ENCODE results near the gene SOD1.

GRCh38 chr21:31622397-31622796 is 37.1 kb upstream of the SOD1 start:
- no peak for TF ChIP-seq EZH2 (IDR thresholded peaks at IDR 0.05; ENCODE audit: insufficient read depth, low read length)
- TF ChIP-seq, protein P1, sequence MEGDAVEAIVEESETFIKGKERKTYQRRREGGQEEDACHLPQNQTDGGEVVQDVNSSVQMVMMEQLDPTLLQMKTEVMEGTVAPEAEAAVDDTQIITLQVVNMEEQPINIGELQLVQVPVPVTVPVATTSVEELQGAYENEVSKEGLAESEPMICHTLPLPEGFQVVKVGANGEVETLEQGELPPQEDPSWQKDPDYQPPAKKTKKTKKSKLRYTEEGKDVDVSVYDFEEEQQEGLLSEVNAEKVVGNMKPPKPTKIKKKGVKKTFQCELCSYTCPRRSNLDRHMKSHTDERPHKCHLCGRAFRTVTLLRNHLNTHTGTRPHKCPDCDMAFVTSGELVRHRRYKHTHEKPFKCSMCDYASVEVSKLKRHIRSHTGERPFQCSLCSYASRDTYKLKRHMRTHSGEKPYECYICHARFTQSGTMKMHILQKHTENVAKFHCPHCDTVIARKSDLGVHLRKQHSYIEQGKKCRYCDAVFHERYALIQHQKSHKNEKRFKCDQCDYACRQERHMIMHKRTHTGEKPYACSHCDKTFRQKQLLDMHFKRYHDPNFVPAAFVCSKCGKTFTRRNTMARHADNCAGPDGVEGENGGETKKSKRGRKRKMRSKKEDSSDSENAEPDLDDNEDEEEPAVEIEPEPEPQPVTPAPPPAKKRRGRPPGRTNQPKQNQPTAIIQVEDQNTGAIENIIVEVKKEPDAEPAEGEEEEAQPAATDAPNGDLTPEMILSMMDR (IDR thresholded peaks at IDR 0.05; ENCODE audit: insufficient read depth, low read depth, low read length), result no peak

Measured in astrocyte (in vitro differentiated cells and primary cell).